ENCODE results near the gene ARFGEF2. TPM values are rescaled to one million over a fixed set of nuclear protein-coding genes. Genes with fewer than 3 reads are reported as not detected.
"Not testable (repeated sequence)": the region's sequence is repeated elsewhere in the genome, so short reads cannot be mapped to it uniquely, and the experiment has no call there.

Gene ARFGEF2
- polyA plus RNA-seq, 1 donor (not counting 4 experiments of a cell fraction or from before 2014, with no cell fraction given), result 19.2 TPM

- Histone ChIP-seq H3K27ac (ENCODE audit: control insufficient read depth, insufficient read depth, low read length) (no peak overlapping the region), H3K4me1 (ENCODE audit: control insufficient read depth, extremely low read depth, insufficient read depth, low read length) (no peaks in the 10 kb centered on the region), H3K9me3 (ENCODE audit: control insufficient read depth, low read depth, low read length) (no peaks in the 10 kb centered on the region), H3K4me3 (ENCODE audit: control insufficient read depth in 2 of 3, extremely low read depth in 1 of 3, insufficient read depth in 2 of 3, low read depth in 1 of 3, low read length in 3 of 3) (no peak overlapping the region), H3K36me3 (ENCODE audit: control insufficient read depth in 2 of 2, extremely low read depth in 1 of 2, insufficient read depth in 2 of 2, low read length in 2 of 2) (no peaks in the 10 kb centered on the region), H3K9me1 (ENCODE audit: control insufficient read depth, extremely low read depth, insufficient read depth, low read length) (no peaks in the 10 kb centered on the region), H3K79me2 (ENCODE audit: control insufficient read depth, insufficient read depth, low read length) (no peaks in the 10 kb centered on the region), H3K9ac (ENCODE audit: control insufficient read depth, extremely low read depth, insufficient read depth, low read length) (no peak overlapping the region), H3K27me3 (ENCODE audit: control insufficient read depth, extremely low read depth, insufficient read depth, low read length) (no peaks in the 10 kb centered on the region), H3K4me2 (ENCODE audit: control insufficient read depth, extremely low read depth, insufficient read depth, low read depth, low read length) (no peak overlapping the region), H4K20me1 (ENCODE audit: control insufficient read depth, extremely low read depth, insufficient read depth, low read length) (no peaks in the 10 kb centered on the region), H2AFZ (ENCODE audit: control insufficient read depth, low read length) (no peak overlapping the region)
- no peak for FAIRE-seq
- dilution Hi-C loops (cut with MboI; ENCODE audit: extremely low pct_ligation_motif_present, low sequenced_read_pairs), result no loop called here
- TF ChIP-seq EZH2 (IDR thresholded peaks at IDR 0.05; ENCODE audit: low read length), result no peak
- TF ChIP-seq CTCF (optimal IDR thresholded peaks at IDR 0.05 in 1 of 3, IDR thresholded peaks at IDR 0.05 in 1 of 3, conservative IDR thresholded peaks at IDR 0.05 in 1 of 3; ENCODE audit: extremely low read depth in 1 of 3, insufficient read depth in 2 of 3, low read length in 3 of 3), result no peak
- DNase-seq (ENCODE audit: low read depth, low spot score), result no peak
Measured at GRCh38 chr20:48886811-48887210, 34.7 kb upstream of the ARFGEF2 start.

- dilution Hi-C loops (cut with MboI; ENCODE audit: extremely low pct_ligation_motif_present, low sequenced_read_pairs); H3K79me2 ChIP-seq (ENCODE audit: control insufficient read depth, insufficient read depth, low read length); H3K4me1 ChIP-seq (ENCODE audit: control insufficient read depth, extremely low read depth, insufficient read depth, low read length): not testable (repeated sequence)
Measured at GRCh38 chr20:48888517-48888916, 33.0 kb upstream of the ARFGEF2 start.

GRCh38 chr20:48889140-48889790 is 32.2 kb upstream of the ARFGEF2 start:
- FAIRE-seq (no peak), DNase-seq (ENCODE audit: low read depth, low spot score) (no peak)
- H3K36me3 ChIP-seq (ENCODE audit: control insufficient read depth in 2 of 2, extremely low read depth in 1 of 2, insufficient read depth in 2 of 2, low read length in 2 of 2), result no peaks in the 10 kb centered on the region
- no peaks in the 10 kb centered on the region for H3K79me2 ChIP-seq (ENCODE audit: control insufficient read depth, insufficient read depth, low read length)
- no peak overlapping the region for H3K4me3 ChIP-seq (ENCODE audit: control insufficient read depth in 2 of 3, extremely low read depth in 1 of 3, insufficient read depth in 2 of 3, low read depth in 1 of 3, low read length in 3 of 3)
- dilution Hi-C loops (cut with MboI; ENCODE audit: extremely low pct_ligation_motif_present, low sequenced_read_pairs), result no loop called here
- H3K4me1 ChIP-seq (ENCODE audit: control insufficient read depth, extremely low read depth, insufficient read depth, low read length), result no peaks in the 10 kb centered on the region
- H3K9me3 ChIP-seq (ENCODE audit: control insufficient read depth, low read depth, low read length), result peaks cover 3% of the 10 kb centered on the region
- H2AFZ ChIP-seq (ENCODE audit: control insufficient read depth, low read length), result no peak overlapping the region
- H3K9me1 ChIP-seq (ENCODE audit: control insufficient read depth, extremely low read depth, insufficient read depth, low read length), result no peaks in the 10 kb centered on the region
- H3K27me3 ChIP-seq (ENCODE audit: control insufficient read depth, extremely low read depth, insufficient read depth, low read length), result peaks cover 7% of the 10 kb centered on the region
- H3K9ac ChIP-seq (ENCODE audit: control insufficient read depth, extremely low read depth, insufficient read depth, low read length), result no peak overlapping the region
- no peak for TF ChIP-seq CTCF (optimal IDR thresholded peaks at IDR 0.05 in 1 of 3, IDR thresholded peaks at IDR 0.05 in 1 of 3, conservative IDR thresholded peaks at IDR 0.05 in 1 of 3; ENCODE audit: extremely low read depth in 1 of 3, insufficient read depth in 2 of 3, low read length in 3 of 3)
- H3K27ac ChIP-seq (ENCODE audit: control insufficient read depth, insufficient read depth, low read length), result no peak overlapping the region
- no peaks in the 10 kb centered on the region for H4K20me1 ChIP-seq (ENCODE audit: control insufficient read depth, extremely low read depth, insufficient read depth, low read length)
- no peak overlapping the region for H3K4me2 ChIP-seq (ENCODE audit: control insufficient read depth, extremely low read depth, insufficient read depth, low read depth, low read length)

More at GRCh38 chr20:48888517-48888916, 33.0 kb upstream of the ARFGEF2 start:
- H3K27ac ChIP-seq (ENCODE audit: control insufficient read depth, insufficient read depth, low read length); H4K20me1 ChIP-seq (ENCODE audit: control insufficient read depth, extremely low read depth, insufficient read depth, low read length); H3K9me1 ChIP-seq (ENCODE audit: control insufficient read depth, extremely low read depth, insufficient read depth, low read length); H3K36me3 ChIP-seq (ENCODE audit: control insufficient read depth in 2 of 2, extremely low read depth in 1 of 2, insufficient read depth in 2 of 2, low read length in 2 of 2); FAIRE-seq; H3K9me3 ChIP-seq (ENCODE audit: control insufficient read depth, low read depth, low read length); H3K27me3 ChIP-seq (ENCODE audit: control insufficient read depth, extremely low read depth, insufficient read depth, low read length); H3K4me3 ChIP-seq (ENCODE audit: control insufficient read depth in 2 of 3, extremely low read depth in 1 of 3, insufficient read depth in 2 of 3, low read depth in 1 of 3, low read length in 3 of 3); DNase-seq (ENCODE audit: low read depth, low spot score); H3K4me2 ChIP-seq (ENCODE audit: control insufficient read depth, extremely low read depth, insufficient read depth, low read depth, low read length); H2AFZ ChIP-seq (ENCODE audit: control insufficient read depth, low read length); H3K9ac ChIP-seq (ENCODE audit: control insufficient read depth, extremely low read depth, insufficient read depth, low read length): not testable (repeated sequence)

Data from keratinocyte (primary cell).